ENCODE measurements around the gene DBNDD1.
"Not testable (repeated sequence)": the region's sequence is repeated elsewhere in the genome, so short reads cannot be mapped to it uniquely, and the experiment has no call there.

DBNDD1 gene, protein sequence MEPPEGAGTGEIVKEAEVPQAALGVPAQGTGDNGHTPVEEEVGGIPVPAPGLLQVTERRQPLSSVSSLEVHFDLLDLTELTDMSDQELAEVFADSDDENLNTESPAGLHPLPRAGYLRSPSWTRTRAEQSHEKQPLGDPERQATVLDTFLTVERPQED

DNA sequence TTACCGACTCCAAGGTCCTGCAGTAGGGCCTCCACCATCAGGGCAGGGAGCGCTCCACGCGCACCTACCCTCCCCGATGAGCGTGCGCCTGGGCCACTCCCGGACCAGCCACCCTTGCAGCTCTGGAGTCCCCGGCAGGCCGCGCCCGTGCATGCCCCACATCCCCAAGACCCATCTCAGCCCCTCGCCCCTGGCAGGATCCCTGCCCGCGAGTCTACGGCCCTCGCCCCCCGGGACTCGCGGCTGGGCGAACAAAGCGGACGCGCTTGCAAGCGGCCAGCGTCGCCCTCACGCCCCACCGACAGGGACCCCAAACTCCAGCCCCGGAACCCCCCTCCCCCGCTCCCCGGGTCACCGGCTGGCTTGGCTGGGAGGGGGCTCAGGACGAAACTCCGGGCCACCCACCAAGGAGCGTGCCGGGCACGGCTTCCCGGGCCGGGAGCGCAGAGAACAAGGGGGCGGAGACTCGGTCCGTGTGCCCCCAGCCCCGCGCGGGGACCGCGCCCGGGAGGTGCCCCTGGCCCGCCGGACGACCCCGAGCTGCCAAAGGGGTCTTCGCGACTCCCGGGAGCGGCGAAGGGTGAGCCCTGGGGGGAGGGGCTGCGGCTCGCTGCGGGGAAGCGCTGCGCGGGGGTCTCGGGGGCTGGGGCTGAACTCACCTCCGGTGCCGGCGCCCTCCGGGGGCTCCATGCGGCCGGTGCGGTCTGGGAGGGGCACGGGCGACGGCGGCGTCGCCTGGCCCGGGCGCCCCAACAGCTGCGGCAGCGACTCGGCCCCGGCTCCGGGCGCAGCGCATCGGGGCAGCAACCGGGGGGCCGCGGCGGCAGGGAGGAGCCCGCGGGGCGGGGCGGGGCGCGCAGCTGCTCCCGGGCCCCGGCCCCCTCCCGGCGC is at the start of gene DBNDD1:
DBNDD1 (minus strand) TSS at position 805 of the 891 bp plus-strand sequence; CDS start at position 690, 115 bp downstream.
- DNase-seq = no peak

DNA sequence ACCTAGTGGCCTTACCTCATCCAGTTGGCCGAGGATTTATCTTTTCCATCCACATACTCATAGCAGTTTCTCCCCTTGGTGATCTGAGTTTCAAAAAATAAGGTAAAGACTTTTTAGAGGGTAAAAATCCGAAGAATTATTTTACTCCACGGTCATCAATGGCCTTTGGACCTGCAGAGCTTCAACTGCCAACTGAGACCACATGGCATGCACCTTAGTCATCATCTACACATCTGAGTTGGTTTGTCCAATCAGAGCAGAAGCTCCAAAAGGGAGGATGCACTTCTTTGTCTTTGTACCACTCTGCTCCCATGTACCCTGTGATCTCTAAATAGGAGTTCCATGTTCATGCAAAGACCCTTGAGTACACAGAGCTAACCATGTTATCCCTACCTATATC is 42.2 kb upstream of the DBNDD1 start:
- no peak for DNase-seq

DNA sequence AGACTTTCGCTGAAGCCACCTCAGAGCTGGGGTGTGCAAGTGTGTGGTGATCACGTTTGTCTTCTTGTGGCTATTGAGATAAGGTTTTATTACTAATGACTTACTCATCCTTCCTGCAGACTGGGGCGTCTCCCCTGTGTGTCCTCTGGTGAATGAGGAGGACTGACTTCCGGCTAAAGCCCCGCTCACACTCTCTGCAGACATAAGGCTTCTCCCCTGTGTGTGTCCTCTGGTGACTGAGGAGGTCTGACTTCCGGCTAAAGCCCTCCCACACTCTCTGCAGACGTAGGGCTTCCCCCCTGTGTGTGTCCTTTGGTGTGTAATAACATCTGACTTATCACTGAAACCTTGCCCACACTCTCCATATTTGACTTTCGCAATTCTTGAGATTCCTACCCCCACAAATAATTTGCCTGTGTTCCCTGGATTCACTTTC is 38.5 kb upstream of the DBNDD1 start:
- DNase-seq = no peak

DNA sequence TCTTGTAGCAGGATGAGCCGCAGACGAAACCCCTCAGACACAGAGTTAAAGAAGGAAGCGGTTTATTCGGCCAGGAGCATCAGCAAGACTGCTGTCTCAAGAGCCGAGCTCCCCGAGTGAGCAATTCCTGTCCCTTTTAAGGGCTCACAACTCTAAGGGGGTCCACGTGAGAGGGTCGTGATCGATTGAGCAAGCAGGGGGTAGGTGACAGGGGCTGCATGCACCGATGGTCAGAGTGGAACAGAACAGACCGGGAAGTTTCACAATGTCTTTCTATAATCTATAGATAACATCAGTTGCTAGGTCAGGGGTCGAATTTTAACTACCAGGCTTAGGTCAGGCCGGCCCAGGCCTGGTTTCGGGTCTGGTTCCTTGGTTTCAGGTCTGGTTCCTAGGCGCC is 37.3 kb upstream of the DBNDD1 start:
- not testable (repeated sequence) for DNase-seq

DNA sequence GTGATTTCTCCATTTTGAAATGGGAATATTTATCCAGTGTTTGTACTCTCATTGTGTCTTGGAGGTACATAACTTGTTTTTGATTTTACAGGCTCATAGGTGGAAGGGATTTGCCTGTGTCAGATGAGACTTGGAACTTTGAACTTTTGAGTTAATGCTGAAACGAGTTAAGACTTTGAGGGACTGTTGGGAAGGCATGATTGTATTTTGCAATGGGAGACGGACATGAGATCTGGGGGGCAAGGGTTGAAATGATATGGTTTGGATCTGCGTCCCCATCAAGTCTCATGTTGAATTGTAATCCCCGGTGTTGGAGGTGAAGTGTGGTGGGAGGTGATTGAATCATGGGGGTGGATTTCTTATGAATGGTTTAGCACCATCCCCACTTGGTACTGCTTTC is 36.1 kb upstream of the DBNDD1 start:
- no peak for DNase-seq

DNA sequence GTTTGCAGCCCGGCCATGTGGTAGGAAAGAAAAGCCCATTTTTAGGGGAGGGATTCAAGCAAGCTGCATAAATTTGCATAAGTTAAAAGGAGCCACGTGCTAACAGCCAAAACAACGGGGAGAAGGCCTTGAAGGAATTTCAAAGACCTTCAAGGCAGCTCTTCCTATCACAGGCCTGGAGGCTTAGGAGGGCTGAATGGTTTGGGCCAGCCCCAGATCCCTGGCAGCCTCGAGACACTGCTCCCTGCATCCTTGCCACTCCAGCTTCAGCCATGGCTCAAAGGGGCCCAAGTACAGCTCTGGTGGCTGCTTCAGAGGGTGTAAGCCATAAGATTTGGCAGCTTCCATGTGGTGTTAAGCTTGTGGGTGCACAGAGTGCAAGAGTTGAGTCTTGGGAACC is 35.3 kb upstream of the DBNDD1 start:
- no peak for DNase-seq

DNA sequence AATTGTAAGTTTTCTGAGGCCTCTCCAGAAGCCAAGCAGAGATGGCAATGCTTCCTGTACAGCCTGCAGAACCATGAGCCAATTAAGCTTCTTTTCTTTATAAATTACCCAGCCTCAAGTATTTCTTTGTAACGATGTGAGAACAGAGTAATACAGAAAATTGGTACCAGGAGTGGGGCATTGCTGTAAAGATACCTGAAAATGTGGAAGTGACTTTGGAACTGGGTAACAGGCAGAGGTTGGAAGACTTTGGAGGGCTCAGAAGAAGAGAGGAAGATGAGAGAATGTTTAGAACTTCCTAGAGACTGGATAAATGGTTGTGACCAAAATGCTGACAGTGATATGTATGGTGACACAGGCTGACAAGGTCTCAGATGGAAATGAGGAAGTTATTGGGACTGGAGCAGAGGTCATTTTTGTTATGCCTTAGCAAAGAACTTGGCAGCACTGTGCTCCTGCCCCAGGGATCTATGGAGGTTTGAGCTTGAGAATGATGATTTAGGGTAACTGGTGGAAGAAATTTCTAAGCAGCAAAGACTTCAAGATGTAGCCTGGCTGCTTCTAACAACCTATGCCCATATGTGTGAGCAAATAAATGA is 34.7 kb upstream of the DBNDD1 start:
- DNase-seq = no peak

DNA sequence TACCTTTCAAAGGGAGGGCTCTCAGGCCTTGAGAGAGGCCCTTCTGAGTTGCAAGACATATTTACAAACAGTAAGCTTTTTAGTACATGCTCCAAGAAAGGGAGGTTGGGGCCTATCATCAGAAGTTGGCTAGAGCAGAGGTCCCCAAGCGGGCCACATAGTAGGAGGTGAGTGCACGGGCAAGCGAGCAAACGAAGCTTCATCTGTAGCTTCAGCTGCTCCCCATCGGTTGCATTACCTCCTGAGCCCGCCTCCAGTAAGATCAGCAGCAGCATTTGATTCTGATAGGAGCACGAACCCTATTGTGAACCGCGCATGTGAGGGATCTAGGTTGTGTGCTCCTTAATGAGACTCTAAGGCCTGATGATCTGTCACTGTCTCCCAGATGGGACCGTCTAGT is 31.7 kb upstream of the DBNDD1 start:
- DNase-seq = no peak

DNA sequence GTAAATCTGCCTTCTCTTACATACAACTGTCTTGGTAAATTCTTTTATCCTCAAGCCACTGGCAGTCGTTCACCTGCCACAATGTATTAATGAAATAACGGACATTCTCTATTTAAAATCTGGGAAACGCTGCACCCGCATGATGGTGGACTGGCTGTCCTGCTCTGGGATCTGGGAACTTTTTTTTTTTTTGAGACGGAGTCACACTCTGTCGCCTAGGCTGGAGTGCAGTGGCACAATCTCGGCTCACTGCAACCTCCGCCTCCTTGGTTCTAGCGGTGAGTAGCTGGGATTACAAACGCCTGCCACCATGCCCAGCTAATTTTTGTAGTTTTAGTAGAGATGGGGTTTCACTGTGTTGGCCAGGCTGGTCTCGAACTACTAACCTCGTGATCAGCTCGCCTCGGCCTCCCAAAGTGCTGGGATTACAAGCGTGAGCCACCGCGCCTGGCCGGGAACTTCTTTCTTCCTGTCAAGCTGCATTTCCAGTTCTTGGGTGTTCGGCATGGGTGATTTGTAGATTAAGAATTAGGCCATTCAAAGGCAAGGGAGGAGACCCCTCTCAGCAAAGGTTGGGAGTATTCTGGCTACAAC is 29.6 kb upstream of the DBNDD1 start:
- DNase-seq = no peak

DNA sequence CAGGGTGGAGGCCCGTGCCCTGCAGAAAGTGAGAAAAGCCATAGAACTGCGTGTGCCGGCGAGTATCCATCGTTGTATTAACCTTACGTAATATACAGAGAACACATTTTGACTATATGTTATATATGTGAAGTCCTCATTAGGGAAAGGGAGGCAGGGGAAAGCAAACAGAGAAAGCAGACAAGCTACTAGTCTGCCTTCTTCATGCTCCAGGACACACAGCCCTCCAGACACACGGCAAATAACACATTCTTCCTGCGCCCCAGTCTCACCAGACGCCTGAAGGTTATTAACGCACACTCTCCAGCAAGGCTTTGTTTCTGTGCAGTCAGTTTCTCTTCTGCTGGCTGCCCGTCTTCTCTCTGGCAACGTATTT is 29.1 kb upstream of the DBNDD1 start:
- DNase-seq = no peak

DNA sequence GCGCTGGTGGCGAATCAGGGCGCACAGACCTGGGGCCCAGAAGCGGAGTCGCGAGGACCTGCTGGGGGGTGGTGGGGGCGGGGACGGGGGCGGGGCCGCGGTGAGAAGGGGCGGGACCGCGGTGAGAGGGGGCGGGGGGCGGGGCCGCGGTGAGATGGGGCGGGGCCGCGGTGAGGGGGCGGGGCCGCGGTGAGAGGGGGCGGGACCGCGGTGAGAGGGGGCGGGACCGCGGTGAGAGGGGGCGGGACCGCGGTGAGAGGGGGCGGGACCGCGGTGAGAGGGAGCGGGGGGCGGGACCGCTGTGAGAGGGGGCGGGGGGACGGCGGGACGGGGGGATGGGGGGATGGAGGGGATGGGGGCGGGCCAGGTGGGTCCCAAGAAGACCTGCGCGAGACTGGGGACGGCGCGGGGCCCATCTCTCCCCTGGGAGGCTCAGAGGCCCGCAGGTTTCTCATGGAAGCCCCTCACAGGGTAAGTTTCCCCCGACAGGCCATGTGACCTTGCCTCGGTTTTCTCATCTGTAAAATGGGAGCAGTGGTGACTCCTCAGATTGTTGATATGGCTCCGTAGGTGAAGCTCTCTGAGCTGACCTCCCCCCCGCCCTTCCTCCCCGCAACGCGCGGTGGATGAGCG is 28.6 kb upstream of the DBNDD1 start:
- no peak for DNase-seq

DNA sequence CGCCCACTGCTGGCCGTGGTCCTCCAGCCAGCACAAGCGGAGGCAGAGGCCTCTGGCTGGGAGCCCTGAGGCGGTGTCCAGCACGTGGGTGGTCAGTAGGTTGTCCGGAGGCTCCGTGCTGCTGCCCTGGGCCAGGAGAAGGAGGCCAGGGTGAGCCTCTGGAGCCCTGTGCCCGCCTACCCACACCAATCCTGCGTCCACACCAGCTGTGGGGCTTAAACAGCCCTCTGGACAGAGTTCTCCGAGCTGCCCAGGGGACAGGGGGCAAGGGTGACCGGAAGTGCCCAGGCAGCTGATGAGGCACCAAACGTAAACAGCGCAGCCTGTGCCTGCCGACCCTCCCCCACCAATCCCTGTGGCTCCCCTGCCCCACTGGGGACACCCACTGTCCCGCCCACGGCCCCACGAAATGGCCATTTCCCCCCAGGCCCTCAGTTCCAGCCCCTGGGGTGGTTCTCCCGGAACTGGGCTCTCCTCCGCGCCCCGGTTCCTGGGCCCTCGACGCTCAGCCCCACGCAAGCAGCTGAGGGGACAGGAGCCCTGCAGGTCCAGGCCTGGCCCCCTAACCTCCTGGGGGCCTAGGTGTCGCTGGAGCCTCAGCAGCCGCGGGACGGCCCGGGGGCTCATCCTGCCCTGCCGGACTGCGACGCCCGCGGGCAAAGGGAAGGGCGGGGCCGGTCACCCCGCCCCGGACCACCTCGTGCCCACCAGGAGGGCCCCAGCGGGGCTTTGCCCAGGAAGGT is 27.9 kb upstream of the DBNDD1 start:
- no peak for DNase-seq

DNA sequence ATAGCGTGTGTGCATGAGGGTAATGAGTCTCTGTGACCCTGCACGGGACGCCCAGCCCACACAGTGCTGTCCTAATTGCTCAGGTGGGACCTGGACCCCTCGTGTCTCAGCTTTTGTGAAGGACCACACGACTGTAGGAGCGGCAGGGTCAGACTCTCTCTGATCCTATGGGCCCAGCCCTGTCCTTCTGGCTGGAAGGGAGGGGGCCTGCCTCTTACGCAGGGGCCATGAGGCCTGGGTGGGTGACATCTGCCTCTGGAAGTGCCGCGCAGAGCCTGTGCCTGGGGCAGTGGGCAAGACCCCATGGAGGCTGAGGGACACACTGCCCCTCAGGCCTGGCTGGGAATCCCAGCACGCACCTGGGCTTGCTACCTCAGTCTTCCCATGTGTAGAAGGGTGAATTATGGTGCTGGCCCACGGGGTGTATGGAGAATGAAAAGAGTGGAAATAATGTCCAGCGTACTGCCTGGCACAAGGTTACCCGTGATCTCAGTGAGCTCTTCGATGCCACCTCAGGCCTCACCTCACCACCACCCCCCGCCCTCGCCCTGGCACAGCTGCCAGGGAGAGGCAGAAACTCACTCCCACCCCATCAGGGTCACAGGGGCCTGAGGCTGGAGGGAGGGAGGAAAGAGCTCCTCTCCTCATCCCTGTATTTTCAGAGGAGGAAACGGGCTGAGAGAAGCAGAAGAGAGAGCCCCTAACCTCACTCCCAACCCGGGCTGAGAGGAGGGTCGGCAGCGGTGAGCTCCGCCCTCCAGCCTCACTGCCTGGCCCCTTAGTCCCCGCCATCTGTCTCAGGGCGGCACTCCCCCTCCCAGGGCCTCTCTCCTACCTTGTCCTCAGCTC is 27.1 kb upstream of the DBNDD1 start:
- no peak for DNase-seq

DNA sequence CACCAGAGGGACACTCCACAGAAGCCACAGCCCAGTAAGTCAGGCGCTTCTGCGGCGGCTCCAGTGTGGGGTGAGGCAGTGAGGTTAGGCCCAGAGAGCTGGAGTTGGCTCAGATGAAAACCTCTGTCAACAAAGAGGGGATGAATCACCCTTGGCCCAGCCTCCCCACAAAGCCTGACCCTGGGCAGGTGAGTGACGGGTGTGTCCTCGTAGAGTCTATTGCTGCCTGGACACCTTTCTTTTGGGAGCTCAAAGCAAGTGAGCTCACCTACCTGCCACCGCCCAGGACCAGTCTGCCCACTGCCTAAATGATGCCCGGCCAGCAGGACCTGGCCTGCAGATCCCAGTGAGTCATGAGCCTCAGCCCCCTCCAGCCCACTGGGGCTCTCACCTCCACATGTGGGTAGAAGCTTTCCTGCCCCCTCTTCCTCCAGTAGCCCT is 24.9 kb upstream of the DBNDD1 start:
- no peak for DNase-seq

DNA sequence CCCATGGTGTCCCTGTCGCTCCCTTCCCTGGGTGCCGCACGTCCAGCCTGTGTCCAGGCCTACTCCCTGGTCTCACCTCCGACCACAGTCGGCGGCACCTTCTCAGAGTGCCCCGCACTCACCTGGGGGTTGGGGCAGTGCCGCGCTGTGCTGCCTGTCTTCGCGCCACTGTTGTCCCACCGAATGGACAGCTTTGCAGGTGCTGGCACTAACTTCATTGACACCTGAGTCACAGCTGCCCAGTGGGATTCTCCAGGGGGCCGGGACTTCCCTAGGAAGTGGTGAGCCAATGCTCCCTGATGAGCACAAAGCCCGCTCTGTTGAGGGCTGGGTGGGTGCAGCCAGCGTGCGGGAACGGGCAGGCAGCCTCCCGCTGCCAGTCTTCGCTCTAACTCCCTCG is 24.3 kb upstream of the DBNDD1 start:
- no peak for DNase-seq

DNA sequence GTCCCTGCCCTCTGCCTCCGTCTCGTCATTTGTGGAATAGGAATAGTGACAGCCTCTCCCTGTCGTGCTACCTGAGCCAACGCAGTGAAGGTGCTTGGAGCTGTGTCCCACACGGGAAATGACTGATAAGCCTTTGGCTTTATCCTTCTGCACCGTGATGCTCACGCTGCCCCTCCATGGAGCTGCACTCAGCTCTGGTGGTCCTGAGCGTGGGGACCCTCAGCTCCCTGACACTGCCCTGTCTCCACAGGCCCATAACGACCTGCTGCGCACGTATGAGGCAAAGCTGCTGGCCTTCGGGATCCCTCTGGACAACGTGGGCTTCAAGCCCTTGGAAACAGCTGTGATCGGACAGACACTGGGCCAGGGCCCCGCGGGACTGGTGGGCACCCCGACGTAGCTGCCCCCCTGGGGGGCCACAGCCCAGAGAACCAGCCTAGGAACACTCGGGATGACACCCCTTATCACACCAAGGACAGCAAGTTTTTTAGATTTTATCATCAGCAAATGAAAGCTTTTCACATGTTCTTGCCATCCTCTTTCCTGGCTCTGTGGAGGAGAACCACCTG is 23.8 kb upstream of the DBNDD1 start:
- DNase-seq = no peak

DNA sequence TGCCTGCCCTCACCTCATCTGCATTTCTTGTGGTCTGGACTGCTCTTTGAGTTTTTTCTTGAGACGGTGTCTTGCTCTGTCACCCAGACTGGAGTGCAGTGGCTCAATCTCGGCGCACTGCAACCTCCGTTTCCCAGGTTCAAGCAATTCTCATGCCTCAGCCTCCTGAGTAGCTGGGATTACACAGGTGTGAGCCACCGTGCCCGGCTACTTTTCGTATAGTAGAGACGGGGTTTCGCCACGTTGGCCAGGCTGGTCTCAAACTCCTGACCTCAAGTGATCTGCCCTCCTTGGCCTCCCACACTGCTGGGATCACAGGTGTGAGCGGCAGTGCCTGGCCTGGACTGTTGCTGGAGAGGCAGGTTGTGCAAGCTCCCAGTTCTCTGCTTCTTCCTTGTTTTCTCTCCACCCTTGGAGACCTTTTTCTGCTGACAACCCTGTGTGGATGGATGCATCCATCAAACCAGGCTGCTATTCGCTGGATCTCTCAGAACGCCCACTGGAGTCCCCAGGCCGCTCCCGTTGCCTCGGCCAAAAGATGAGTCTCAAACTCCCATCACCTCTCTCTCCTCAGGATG is 22.7 kb upstream of the DBNDD1 start:
- no peak for DNase-seq

DNA sequence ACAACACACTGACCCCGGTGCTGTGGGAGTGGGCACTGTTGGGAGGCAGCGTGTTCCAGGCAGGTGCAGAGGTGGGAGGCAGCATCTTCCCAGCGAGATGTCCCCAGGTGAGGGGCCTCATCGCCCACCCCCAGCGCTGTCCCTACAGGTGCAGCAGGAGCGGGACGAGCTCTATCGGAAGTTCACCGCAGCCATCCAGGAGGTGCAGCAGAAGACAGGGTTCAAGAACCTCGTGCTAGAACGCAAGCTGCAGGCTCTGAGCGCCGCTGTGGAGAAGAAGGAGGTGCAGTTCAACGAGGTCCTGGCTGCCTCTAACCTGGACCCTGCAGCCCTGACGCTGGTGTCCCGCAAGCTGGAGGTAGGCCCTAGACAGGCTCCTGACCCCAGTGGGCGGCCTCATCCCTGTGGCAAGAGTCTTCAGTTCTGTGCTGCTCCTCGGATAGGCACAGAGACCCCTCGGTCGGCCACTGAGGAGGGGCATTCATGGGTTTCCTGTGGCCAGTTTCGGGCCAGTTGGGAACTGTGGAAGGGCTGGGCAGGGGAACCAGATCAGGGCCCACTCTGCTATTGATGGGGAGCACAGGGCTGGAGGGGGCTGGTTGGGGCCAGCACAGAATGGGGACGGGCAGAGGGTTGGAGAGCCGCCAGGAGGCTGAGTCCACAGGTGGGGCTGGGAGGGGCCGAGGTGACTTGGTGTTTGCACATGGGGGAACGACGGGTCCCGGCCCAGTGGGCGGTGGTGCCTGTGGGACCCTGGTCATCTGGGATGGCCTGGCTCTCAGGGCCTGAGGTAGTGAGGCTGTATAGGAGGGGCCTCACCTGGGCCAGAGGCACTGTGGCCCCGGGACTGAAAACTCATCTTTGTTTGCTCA is 21.1 kb upstream of the DBNDD1 start:
- no peak for DNase-seq

DNA sequence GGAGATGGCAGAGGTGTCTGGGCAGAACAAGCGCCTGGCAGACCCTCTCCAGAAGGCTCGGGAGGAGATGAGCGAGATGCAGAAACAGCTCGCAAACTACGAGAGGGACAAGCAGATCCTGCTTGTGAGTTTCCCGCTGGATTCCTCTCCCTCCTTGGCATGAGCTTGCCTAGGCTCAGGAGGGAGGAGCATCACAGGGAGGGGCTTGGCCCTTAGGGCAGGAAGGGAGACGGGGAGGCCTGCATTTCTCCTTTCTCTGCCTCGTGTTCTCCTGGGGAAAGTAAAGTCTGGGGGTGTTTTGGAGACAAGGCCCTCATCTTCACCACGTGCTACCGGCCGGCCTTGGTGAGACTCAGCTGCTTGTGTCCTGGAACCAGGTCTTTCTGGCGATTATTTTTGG is 18.0 kb upstream of the DBNDD1 start:
- DNase-seq = no peak

DNA sequence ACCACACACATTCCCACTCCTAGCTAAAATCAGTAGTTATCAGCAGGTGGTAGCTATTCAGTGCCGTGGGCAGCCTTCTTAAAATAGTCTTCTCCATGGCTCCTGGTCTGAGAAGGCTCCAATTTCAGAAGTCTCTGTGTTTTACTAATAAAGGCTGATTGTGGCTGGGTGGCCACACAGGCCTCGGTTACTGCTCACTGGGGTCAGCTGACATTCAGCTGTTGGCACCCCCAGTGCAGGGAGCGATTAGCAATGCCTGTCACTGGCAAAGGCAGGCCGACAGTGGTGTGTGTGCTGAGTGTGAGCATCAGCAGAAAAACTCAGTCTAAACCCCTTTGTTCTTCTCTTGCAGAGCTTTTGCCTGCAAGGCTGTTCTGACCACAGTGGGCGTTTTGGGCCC is 16.6 kb upstream of the DBNDD1 start:
- no peak for DNase-seq

Measured in NCI-H2107 (cell line).